Heart right ventricle (tissue), 16 donors: Measurements from ENCODE around the gene ARL15. TPM values are rescaled to one million over a fixed set of nuclear protein-coding genes. Genes with fewer than 3 reads are reported as not detected.

Source experiments
- ATAC-seq, 8 donors: fragments of 200-7000 bp; cut with Tn5 transposase; one replicate each; pipeline ENCODE4 v1.9.1; 2020; ENCODE audit warnings: mild to moderate bottlenecking in 8 of 8, moderate library complexity in 8 of 8, moderate number of reproducible peaks in 1 of 8
- DNase-seq, 2 donors: peaks; one replicate each; pipeline ENCODE4 v3.0.0-alpha.2; 2020
- H3K27ac ChIP-seq, 10 donors: fragments of 200-600 bp; sonication (generic) in 2 of 10; one replicate each; pipeline versions ENCODE4 v1.5.0 to v1.8.0; 2020 to 2022; ENCODE audit warnings: mild to moderate bottlenecking in 3 of 10
- H3K27me3 ChIP-seq, 7 donors: fragments of 200-600 bp; one replicate each; pipeline ENCODE4 v1.8.0; 2021 to 2022; ENCODE audit warnings: mild to moderate bottlenecking in 2 of 7
- H3K36me3 ChIP-seq, 9 donors: fragments of 200-600 bp; sonication (generic) in 1 of 9; one replicate each; pipeline versions ENCODE4 v1.5.0 to v1.8.0; 2020 to 2022; ENCODE audit warnings: mild to moderate bottlenecking in 2 of 9
- H3K4me1 ChIP-seq, 9 donors: fragments of 200-600 bp; sonication (generic) in 1 of 9; one replicate each; pipeline versions ENCODE4 v1.5.0 to v1.8.0; 2020 to 2022; ENCODE audit warnings: mild to moderate bottlenecking in 4 of 9
- H3K4me3 ChIP-seq, 10 donors: fragments of 200-600 bp; sonication (generic) in 2 of 10; one replicate each; pipeline versions ENCODE4 v1.5.0 to v1.8.0; 2020 to 2022; ENCODE audit warnings: mild to moderate bottlenecking in 7 of 10, moderate library complexity in 2 of 10
- H3K9me3 ChIP-seq, 11 donors: fragments of 200-600 bp in 10 of 11; sonication (generic) in 2 of 11; one replicate each; pipeline versions ENCODE4 v1.5.0 to v1.8.0; 2013 to 2022; ENCODE audit warnings: mild to moderate bottlenecking in 2 of 11, control low read depth in 1 of 11, moderate library complexity in 1 of 11
- CTCF ChIP-seq, 9 donors: fragments of 200-600 bp; sonication (generic) in 2 of 9; IDR thresholded peaks; one replicate each; pipeline versions ENCODE4 v1.5.0 to v1.8.0; 2021 to 2022; ENCODE audit warnings: antibody characterized with exemption in 9 of 9, mild to moderate bottlenecking in 5 of 9, moderate library complexity in 1 of 9
- WGBS, 2 donors: extraction: QIAGEN DNeasy Blood & Tissue Kit; methylation state at CpG; one replicate each; pipeline ENCODE4 v1.1.7; 2013; ENCODE audit warnings: inconsistent platforms in 1 of 2; 5-methylcytosine and 5-hydroxymethylcytosine counted together
- intact Hi-C, 10 donors: fragments of 100-400 bp; cut with DNase I; formaldehyde crosslinking; loops; one replicate each; pipeline versions ENCODE4 v1.11.1 to v1.14.2; 2022
- polyA plus RNA-seq, 2 donors: library from polyadenylated mRNA; stranded (reverse); fragments of 200-250 nt; gene quantifications; one replicate each; pipeline ENCODE4 v1.2.3, GENCODE V29; 2013
- total RNA-seq, 10 donors: library from RNA; stranded (reverse); fragmentation: NEBNext Ultra II Directional in 3 of 10; extraction: Animal tissue kit (Norgen Biotek cat#: 25700) in 3 of 10; gene quantifications; one replicate each; pipeline versions ENCODE4 v1.2.1 to v1.2.4, GENCODE V29; 2021 to 2023
- donor health status: Arrhythmogenic right ventricular cardiomyopathy.
- donor health status: ischemic (EF 13 %, LVEDD 7.1; RV severe dilation, severe dysfunction).
- donor health status: healthy with polysubstance abuse.
- donor health status: DM: no; HTN: yes; CAD: no.
- donor health status: DM: no; HTN: no; CAD: no.
- donor health status: ischemic (EF 25% LVEDD 6.9; RV normal size, moderate dysfunction).
- donor health status: ischemic (EF 25% LVEDD 5.7; RV mildly dilated, moderate dysfunction).
- donor health status: healthy.
- donor health status: DM: yes; HTN: yes; CAD: no.
- donor health status: Ischemic cardiomyopathy.
- donor health status: ischemic (EF 35%, LVEDD 5.7; RV mildly dilated, moderate dysfunction).
- donor health status: nonischemic (EF 11% LVEDD 7.7; RV severe dilation, severe dysfunction).
- donor health status: DM: yes; HTN: yes; CAD: no.
- donor health status: PGD.
- donor health status: ischemic (EF 29% LVEDD 5.4; RV normal size, mild dysfunction).
- donor health status: nonischemic (EF 23%, LVEDD 6.1; RV moderate dilation, normal function).

The ARL15 gene
- total and polyA plus RNA-seq, 12 donors: 7.8 to 31.8 (median 26.9) TPM

GRCh38 chr5:53946405-53947100 is 363.8 kb downstream of the ARL15 start:
- intact Hi-C loops: no loop called here

GRCh38 chr5:53944981-53945380 is 365.4 kb downstream of the ARL15 start:
- Histone ChIP-seq H3K9me3 (no peaks in the 10 kb centered on the region), H3K4me1 (peaks cover 0 to 18% (median 0%) of the 10 kb centered on the region in 9 donors), H3K27me3 (no peaks in the 10 kb centered on the region), H3K27ac (no peak overlapping the region), H3K4me3 (no peak overlapping the region), H3K36me3 (peaks cover 0 to 11% (median 0%) of the 10 kb centered on the region in 9 donors)
- no peak for DNase-seq
- no peak for ATAC-seq
- TF ChIP-seq CTCF (IDR thresholded peaks at IDR 0.05): no peak
- intact Hi-C loops: no loop called here
- 92 to 94% methylated on average over 7 of the region's 7 CpGs for WGBS, 2 donors

More at GRCh38 chr5:53946405-53947100, 363.8 kb downstream of the ARL15 start:
- ATAC-seq: no peak
- Histone ChIP-seq H3K4me3 (no peak overlapping the region), H3K36me3 (peaks cover 0 to 11% (median 0%) of the 10 kb centered on the region in 9 donors), H3K9me3 (no peaks in the 10 kb centered on the region), H3K27ac (no peak overlapping the region), H3K27me3 (no peaks in the 10 kb centered on the region), H3K4me1 (peaks cover 0 to 26% (median 0%) of the 10 kb centered on the region in 9 donors)
- DNase-seq: no peak
- TF ChIP-seq CTCF (IDR thresholded peaks at IDR 0.05): no peak
- 95 to 99% methylated on average over 5 of the region's 5 CpGs for WGBS, 2 donors

- peaks cover 0 to 18% (median 0%) of the 10 kb centered on the region in 9 donors for H3K4me1 ChIP-seq
- no peak for DNase-seq
- no peaks in the 10 kb centered on the region for H3K9me3 ChIP-seq
- no peak overlapping the region for H3K27ac ChIP-seq
- ATAC-seq: no peak
- intact Hi-C loops: no loop called here
- TF ChIP-seq CTCF (IDR thresholded peaks at IDR 0.05): no peak
- peaks cover 0 to 18% (median 0%) of the 10 kb centered on the region in 9 donors for H3K36me3 ChIP-seq
- H3K27me3 ChIP-seq: no peaks in the 10 kb centered on the region
- WGBS, 2 donors: 97 to 100% methylated on average over 1 of the region's 1 CpG
- H3K4me3 ChIP-seq: no peak overlapping the region
These were observed 366.4 kb downstream of the ARL15 start for GRCh38 chr5:53943938-53944337.

GRCh38 chr5:53942724-53943123 is 367.6 kb downstream of the ARL15 start:
- ATAC-seq: peak in 6 of 8 donors; percentile 35 to 79 (median 58)
- peak in 1 of 2 donors; percentile 9 for DNase-seq
- H3K4me3 ChIP-seq: no peak overlapping the region
- no peaks in the 10 kb centered on the region for H3K27me3 ChIP-seq
- TF ChIP-seq CTCF (IDR thresholded peaks at IDR 0.05): no peak
- no peak overlapping the region for H3K27ac ChIP-seq
- WGBS, 2 donors: 68 to 72% methylated on average over 6 of the region's 6 CpGs
- peaks cover 0 to 25% (median 0%) of the 10 kb centered on the region in 9 donors for H3K36me3 ChIP-seq
- peaks cover 0 to 18% (median 0%) of the 10 kb centered on the region in 9 donors for H3K4me1 ChIP-seq
- intact Hi-C loops: no loop called here
- H3K9me3 ChIP-seq: no peaks in the 10 kb centered on the region
